GM12875 (cell line): ENCODE measurements around the gene LBR.

ENCODE experiments used
- H3K4me3 ChIP-seq: one replicate; pipeline ENCODE4 v1.5.1; 2011; ENCODE audit warnings: low read depth, low read length, control low read depth
- CTCF ChIP-seq: IDR thresholded peaks from 2 replicates; pipeline ENCODE4 v1.5.1; 2011; ENCODE audit warnings: low read depth, mild to moderate bottlenecking, control low read depth, inconsistent platforms, low read length, moderate library complexity, borderline replicate concordance; ENCODE audit not compliant: insufficient read depth

The LBR gene

GRCh38 chr1:225466848-225467192 is 39.0 kb upstream of the LBR start:
- no peak for TF ChIP-seq CTCF
- no peak overlapping the region for H3K4me3 ChIP-seq

GRCh38 chr1:225465793-225466517 is 38.1 kb upstream of the LBR start:
- H3K4me3 ChIP-seq = no peak overlapping the region
- no peak for TF ChIP-seq CTCF

- H3K4me3 ChIP-seq = no peak overlapping the region
Measured at GRCh38 chr1:225464851-225465792, 37.3 kb upstream of the LBR start.

GRCh38 chr1:225462714-225463574 is 35.1 kb upstream of the LBR start:
- no peak overlapping the region for H3K4me3 ChIP-seq
- no peak for TF ChIP-seq CTCF

More at GRCh38 chr1:225464851-225465792, 37.3 kb upstream of the LBR start:
- no peak for TF ChIP-seq CTCF

DNA sequence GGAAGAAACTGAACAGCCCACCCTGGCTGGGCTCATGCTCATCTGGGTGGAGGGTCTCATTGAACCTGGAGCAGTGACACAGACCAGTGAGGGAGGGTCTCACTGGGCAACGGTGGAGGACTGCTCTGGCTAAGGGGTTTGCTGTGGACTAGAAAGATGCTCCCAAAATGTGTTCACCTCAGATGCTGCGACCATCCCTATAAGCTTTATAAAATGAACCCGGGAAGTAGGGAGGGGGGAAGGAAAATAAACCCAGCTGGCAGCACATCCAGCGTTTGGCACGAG is 34.5 kb upstream of the LBR start:
- TF ChIP-seq CTCF = no peak
- H3K4me3 ChIP-seq = no peak overlapping the region

DNA sequence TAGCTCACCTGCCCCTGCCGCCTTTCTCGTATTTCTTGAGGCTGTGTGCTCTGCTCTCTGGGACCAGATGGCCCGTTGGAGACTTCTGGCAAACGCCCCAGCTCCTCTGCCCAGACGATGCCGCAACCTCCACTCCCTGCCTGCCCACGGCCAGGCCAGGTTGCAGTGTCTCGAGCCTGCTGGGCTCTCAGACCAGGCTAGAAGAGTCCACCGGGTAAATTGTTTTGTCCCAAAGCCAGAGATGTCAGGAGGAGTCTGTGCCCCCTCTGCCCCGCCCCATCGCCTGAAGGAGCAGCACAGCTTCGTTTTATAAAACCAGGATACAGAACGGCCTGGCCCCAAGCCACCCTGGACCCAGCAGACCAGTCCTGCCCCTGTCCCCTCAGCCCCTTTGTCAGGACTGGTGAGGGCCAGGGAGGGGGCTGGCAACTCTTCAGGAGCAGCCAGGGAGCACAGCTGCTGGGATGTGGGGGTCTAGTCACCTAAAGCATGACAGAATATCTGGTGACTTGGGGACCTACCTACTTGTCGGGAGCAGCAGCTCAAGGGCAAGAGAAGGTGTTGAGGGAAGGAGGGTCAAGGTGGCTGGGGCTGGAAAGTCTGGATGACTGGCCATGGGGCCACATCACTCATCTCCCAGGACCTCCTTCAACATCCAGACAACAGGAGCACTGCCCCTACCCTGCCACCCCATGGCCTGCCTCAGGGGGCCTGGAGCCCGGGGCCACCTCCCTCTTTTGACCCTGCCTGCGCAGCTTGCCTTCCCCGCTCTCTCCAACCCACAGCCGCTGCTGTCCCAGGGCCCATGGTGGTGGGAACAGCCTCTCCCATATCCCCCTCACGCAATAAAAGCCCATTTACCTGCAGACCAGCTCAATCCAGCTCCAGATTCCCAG is 33.9 kb upstream of the LBR start:
- no peak overlapping the region for H3K4me3 ChIP-seq
- TF ChIP-seq CTCF = no peak
